GM12874 (cell line): ENCODE measurements around the gene FILIP1L.

Source experiments
- CTCF ChIP-seq: IDR thresholded peaks from 2 replicates; pipeline ENCODE4 v1.5.1; 2011; ENCODE audit warnings: low read depth, mild to moderate bottlenecking, control low read depth, low read length, moderate library complexity; ENCODE audit not compliant: insufficient read depth

FILIP1L gene

GRCh38 chr3:100024520-100025303, 89.6 kb downstream of the FILIP1L start:
- no peak for TF ChIP-seq CTCF

- no peak for TF ChIP-seq CTCF
These were observed 90.7 kb downstream of the FILIP1L start for GRCh38 chr3:100023595-100023994.

GRCh38 chr3:100023150-100023549, 91.2 kb downstream of the FILIP1L start:
- no peak for TF ChIP-seq CTCF

- no peak for TF ChIP-seq CTCF
These were observed 91.8 kb downstream of the FILIP1L start for GRCh38 chr3:100022506-100022905.

- TF ChIP-seq CTCF, result no peak
These were observed 93.2 kb downstream of the FILIP1L start for GRCh38 chr3:100020876-100021644.

- TF ChIP-seq CTCF, result no peak
These were observed 94.6 kb downstream of the FILIP1L start for GRCh38 chr3:100019719-100020118.

GRCh38 chr3:100018806-100019205, 95.5 kb downstream of the FILIP1L start:
- TF ChIP-seq CTCF, result no peak
